Stomach (tissue), 4 donors: ENCODE results near the gene SGK1.

ENCODE experiments used
- EP300 ChIP-seq: sonication (generic); formaldehyde crosslinking; IDR thresholded peaks from one replicate; pipeline ENCODE4 v1.6.1; 2017; ENCODE audit warnings: antibody characterized with exemption
- POLR2A ChIP-seq, 4 donors: fragments of 450-650 bp; IDR thresholded peaks; one replicate each; pipeline ENCODE4 v1.6.1; 2016; ENCODE audit warnings: antibody characterized with exemption in 4 of 4, control low read depth in 2 of 4, mild to moderate bottlenecking in 1 of 4, moderate library complexity in 1 of 4
- TF ChIP-seq, protein P1 (sequence below), 7 experiments: fragments of 450-650 bp in 4 of 7; fragments of 200-600 bp in 3 of 7; sonication (generic) in 3 of 7; IDR thresholded peaks; one replicate each; pipeline ENCODE4 v1.5.1; 2016 to 2019; ENCODE audit warnings: antibody characterized with exemption in 7 of 7, control low read depth in 2 of 7, mild to moderate bottlenecking in 1 of 7

DNA sequence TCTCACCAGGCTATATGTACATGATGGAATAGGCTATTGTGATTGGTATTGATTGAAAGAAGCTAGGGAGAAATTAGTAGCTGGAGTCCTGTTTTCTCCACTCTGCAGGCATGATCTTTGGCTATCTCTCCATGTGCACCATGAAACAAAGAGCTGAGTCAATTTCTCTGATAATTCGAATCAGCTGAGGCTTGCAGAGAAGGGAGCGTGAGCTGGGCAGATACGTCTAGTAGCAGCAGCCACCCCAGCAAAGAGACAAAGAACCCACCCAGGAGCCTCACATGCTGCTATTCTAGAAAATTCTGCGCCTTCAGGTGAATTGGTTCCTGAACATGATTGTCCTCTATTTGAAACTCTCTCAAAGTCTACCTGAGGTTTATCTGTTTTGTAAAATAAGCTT is 6.9 kb upstream of the SGK1 start:
- TF ChIP-seq, protein P1, sequence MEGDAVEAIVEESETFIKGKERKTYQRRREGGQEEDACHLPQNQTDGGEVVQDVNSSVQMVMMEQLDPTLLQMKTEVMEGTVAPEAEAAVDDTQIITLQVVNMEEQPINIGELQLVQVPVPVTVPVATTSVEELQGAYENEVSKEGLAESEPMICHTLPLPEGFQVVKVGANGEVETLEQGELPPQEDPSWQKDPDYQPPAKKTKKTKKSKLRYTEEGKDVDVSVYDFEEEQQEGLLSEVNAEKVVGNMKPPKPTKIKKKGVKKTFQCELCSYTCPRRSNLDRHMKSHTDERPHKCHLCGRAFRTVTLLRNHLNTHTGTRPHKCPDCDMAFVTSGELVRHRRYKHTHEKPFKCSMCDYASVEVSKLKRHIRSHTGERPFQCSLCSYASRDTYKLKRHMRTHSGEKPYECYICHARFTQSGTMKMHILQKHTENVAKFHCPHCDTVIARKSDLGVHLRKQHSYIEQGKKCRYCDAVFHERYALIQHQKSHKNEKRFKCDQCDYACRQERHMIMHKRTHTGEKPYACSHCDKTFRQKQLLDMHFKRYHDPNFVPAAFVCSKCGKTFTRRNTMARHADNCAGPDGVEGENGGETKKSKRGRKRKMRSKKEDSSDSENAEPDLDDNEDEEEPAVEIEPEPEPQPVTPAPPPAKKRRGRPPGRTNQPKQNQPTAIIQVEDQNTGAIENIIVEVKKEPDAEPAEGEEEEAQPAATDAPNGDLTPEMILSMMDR (IDR thresholded peaks at IDR 0.05) = no peak
- TF ChIP-seq EP300 = no peak
- TF ChIP-seq POLR2A (IDR thresholded peaks at IDR 0.05) = no peak
